ENCODE data around the gene RPP14. TPM values are rescaled to one million over a fixed set of nuclear protein-coding genes. Genes with fewer than 3 reads are reported as not detected.

The RPP14 gene
- total RNA-seq, 1 experiment from 2014 or later, result 16.3 TPM

DNA sequence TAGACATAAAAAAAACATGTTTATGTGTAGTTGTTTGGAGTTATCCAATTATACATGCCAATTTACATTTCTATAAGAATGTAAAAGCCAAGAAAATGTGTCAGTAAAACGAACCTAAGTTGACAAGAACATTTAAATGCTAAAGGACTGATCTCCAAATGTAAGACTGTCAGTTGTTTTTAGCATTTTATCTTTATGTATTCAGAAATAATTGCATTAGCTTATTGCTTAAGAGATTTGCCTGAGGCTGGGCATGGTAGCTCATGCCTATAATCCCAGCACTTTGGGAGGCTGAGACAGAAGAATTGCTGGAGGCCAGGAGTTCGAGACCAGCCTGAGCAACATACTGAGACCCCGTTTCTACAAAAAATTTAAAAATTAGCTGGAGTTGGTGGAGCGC, 53.6 kb downstream of the RPP14 start:
- no peak for DNase-seq
- Histone ChIP-seq H3K4me3 (no peak overlapping the region), H3K36me3 (no peaks in the 10 kb centered on the region), H3K27me3 (no peaks in the 10 kb centered on the region), H3K9me3 (no peaks in the 10 kb centered on the region)

- no peak for DNase-seq
- no peaks in the 10 kb centered on the region for H3K9me3 ChIP-seq
- no peaks in the 10 kb centered on the region for H3K36me3 ChIP-seq
- no peak overlapping the region for H3K4me3 ChIP-seq
- no peaks in the 10 kb centered on the region for H3K27me3 ChIP-seq
These were observed 55.8 kb downstream of the RPP14 start for GRCh38 chr3:58361866-58362265.

- Histone ChIP-seq H3K9me3 (no peaks in the 10 kb centered on the region), H3K36me3 (no peaks in the 10 kb centered on the region), H3K27me3 (no peaks in the 10 kb centered on the region), H3K4me3 (no peak overlapping the region)
- DNase-seq, result no peak
These were observed 60.7 kb downstream of the RPP14 start for GRCh38 chr3:58366699-58367098.

- H3K36me3 ChIP-seq, result no peaks in the 10 kb centered on the region
- no peak overlapping the region for H3K4me3 ChIP-seq
- H3K27me3 ChIP-seq, result no peaks in the 10 kb centered on the region
- H3K9me3 ChIP-seq, result no peaks in the 10 kb centered on the region
- no peak for DNase-seq
These were observed 63.0 kb downstream of the RPP14 start for GRCh38 chr3:58369038-58369437.

Other genes starting within 250 kb of the RPP14 start
- not detected in 2 replicates for gene DNASE1L3, start 95.3 kb upstream of the RPP14 start, total RNA-seq (2014; rRNA removed; shearing (Covaris generic); ENCODE audit: low replicate concordance)
- gene ABHD6, start 68.5 kb upstream of the RPP14 start, total RNA-seq (2014; rRNA removed; shearing (Covaris generic); ENCODE audit: low replicate concordance), result 1.9 and 2.1 TPM in 2 replicates
- 3.6 and 25.3 TPM in 2 replicates for gene HTD2, start 275 bp downstream of the RPP14 start, total RNA-seq (2014; rRNA removed; shearing (Covaris generic); ENCODE audit: low replicate concordance)
- gene PXK, start 26.6 kb downstream of the RPP14 start, total RNA-seq (2014; rRNA removed; shearing (Covaris generic); ENCODE audit: low replicate concordance), result 25.7 and 34.8 TPM in 2 replicates
- 106 and 142 TPM in 2 replicates for gene PDHB, start 127.6 kb downstream of the RPP14 start, total RNA-seq (2014; rRNA removed; shearing (Covaris generic); ENCODE audit: low replicate concordance)
- 5.1 and 13.4 TPM in 2 replicates for gene KCTD6, start 185.9 kb downstream of the RPP14 start, total RNA-seq (2014; rRNA removed; shearing (Covaris generic); ENCODE audit: low replicate concordance)
- 18.7 and 23.4 TPM in 2 replicates for gene ACOX2, start 230.9 kb downstream of the RPP14 start, total RNA-seq (2014; rRNA removed; shearing (Covaris generic); ENCODE audit: low replicate concordance)